ENCODE results near the gene APOL4.
"Not testable (repeated sequence)": the region's sequence is repeated elsewhere in the genome, so short reads cannot be mapped to it uniquely, and the experiment has no call there.

APOL4 gene

DNA sequence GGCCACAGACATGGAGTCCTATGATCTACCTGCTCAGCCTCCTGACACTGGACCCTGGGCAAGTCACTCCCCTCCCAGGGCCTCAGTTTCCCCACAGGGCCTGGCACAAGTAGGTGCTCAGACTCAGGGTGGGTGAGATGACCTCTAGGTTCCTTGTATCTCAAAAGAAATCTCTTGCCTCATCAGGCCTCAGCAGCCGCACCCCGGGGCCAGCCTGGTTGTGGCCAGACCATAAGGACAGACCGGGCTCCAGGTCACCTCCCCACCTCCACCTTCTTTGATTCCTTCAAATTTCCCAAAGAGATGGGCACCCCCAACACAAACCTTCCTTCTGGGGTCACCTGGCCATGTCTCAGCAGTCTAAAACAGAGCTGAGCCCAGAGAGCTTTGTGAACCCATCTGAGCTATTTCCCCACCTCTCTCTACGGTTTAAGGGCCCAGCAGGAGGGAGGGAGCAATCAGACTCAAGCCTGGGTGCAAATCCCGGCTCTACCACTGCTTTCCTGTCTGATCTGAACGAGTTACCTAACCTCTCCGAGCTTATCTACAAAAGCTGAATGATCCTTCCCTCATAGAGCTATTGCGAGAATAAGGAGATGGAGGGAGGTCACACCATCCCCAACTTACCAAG, 2.5 kb upstream of the APOL4 start:
- TF ChIP-seq CTCF (IDR thresholded peaks at IDR 0.05; ENCODE audit: low read depth, low read length, missing control alignments): no peak
- no peak for DNase-seq (ENCODE audit: low read depth)
- H3K4me3 ChIP-seq (ENCODE audit: low read depth, low read length): no peak overlapping the region

DNA sequence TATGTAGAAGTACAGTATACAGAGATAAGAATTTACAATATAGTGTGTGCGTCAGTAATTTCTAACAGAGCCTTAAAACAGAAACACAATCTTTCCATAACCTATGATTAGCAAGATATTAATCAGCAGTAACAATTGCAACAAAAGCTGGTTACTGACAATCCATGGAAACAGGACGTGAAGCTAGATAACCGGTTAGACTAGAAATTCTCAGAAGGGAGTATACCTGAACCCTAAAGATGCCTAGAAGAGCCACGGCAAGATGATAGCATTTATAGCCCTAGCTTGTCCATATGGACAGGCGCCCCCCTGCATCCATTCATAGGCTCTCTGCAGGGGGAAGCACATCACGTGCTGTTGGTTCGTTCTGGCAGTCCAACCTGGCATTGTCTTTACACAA, 1.8 kb upstream of the APOL4 start:
- not testable (repeated sequence) for DNase-seq (ENCODE audit: low read depth); H3K4me3 ChIP-seq (ENCODE audit: low read depth, low read length)

DNA sequence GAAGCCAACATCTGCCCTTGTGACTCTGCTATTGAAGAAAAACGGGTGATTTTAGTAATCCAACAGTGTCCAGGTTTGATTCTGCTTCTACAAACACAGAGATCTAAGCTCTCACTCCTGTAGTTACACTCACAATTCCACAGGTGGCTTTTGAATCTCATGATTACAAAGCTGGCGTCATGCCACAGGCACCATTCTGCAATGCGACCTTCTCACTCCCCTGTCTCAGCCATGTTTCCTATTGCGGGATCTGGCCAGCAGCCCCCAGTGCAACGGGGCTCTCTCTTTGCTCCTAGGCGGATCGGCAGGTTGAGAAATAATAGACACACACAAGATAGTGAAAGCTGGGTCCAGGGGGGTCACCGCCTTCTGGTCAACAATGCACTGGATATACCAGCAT, 1.3 kb upstream of the APOL4 start:
- H3K4me3 ChIP-seq (ENCODE audit: low read depth, low read length); DNase-seq (ENCODE audit: low read depth): not testable (repeated sequence)

DNA sequence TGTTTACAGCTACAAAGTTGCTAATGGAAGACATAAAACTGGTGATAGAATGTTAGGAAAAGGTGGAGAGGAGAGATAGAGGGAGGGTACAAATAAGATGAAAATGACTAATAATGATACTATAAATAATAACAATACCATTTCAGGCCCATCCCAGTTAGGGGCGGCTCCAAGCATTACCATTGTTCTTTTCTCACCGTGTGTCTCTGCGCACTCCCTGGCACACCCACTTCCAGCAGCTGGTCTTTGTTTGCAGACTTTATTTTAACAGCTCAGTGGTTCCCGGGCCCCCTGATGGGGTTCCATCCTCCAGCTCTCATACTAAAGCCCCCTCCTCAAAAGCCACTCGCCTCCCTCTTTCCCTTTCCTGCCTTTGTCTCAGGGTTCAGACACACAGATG, 584 bp downstream of the APOL4 start:
- H3K4me3 ChIP-seq (ENCODE audit: low read depth, low read length); DNase-seq (ENCODE audit: low read depth): not testable (repeated sequence)

DNA sequence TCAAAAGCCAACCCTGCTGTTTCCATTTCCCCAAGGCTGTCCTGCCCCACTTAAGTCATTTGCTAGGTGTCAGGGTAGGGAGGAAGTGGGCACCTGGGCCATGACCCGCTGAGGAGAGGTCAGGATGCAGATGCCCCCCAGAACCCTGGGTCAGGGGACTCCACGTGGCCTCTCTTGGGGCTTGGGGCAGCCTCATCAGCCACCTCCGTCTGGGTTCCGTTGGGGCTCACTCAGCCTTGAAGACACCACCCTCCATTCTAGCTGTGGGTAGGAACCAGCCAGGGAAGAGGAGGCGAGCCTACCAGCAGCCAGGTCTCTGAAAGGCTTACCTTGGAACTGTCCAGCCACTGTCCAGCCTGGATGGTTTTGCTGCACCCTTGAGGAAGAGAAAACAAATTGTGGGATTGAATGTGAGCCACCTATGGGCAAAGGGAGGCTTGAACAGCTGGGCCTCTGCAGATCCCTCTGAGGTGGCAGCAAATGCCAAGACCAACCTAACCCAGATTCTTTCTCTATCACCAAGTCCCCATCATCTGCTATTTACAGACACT, 2.5 kb downstream of the APOL4 start:
- no peak for TF ChIP-seq CTCF (IDR thresholded peaks at IDR 0.05; ENCODE audit: low read depth, low read length, missing control alignments)
- no peak overlapping the region for H3K4me3 ChIP-seq (ENCODE audit: low read depth, low read length)
- DNase-seq (ENCODE audit: low read depth): no peak

- no peak for DNase-seq (ENCODE audit: low read depth)
- no peak overlapping the region for H3K4me3 ChIP-seq (ENCODE audit: low read depth, low read length)
These were observed 3.1 kb downstream of the APOL4 start for GRCh38 chr22:36198536-36198935.

GRCh38 chr22:36197514-36198146, 4.0 kb downstream of the APOL4 start:
- no peak for DNase-seq (ENCODE audit: low read depth)
- no peak for TF ChIP-seq CTCF (IDR thresholded peaks at IDR 0.05; ENCODE audit: low read depth, low read length, missing control alignments)

More at GRCh38 chr22:36198536-36198935, 3.1 kb downstream of the APOL4 start:
- no peak for TF ChIP-seq CTCF (IDR thresholded peaks at IDR 0.05; ENCODE audit: low read depth, low read length, missing control alignments)

DNA sequence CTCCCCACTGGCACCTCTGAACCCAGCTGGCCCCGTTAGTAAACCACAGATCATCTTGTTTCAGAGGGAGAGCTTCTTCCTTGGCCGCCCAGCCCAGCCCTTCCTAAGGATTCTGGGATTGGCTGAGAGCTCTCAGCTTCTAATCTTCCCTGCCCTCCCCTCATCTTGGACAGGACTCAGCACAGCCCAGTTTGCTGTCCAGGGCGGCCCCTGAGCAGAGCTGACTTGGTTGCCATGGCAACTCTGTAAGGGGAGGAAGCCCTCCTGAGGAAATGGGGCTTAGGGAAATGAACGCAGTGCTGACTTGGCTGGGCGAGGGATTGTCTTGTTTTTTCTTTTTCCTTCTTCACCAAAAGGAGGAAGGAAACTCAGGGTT, 4.6 kb downstream of the APOL4 start:
- DNase-seq (ENCODE audit: low read depth): no peak
- no peak overlapping the region for H3K4me3 ChIP-seq (ENCODE audit: low read depth, low read length)
- no peak for TF ChIP-seq CTCF (IDR thresholded peaks at IDR 0.05; ENCODE audit: low read depth, low read length, missing control alignments)

More at GRCh38 chr22:36197514-36198146, 4.0 kb downstream of the APOL4 start:
- H3K4me3 ChIP-seq (ENCODE audit: low read depth, low read length): no peak overlapping the region
